ENCODE data around the gene TANGO2. TPM values are rescaled to one million over a fixed set of nuclear protein-coding genes. Genes with fewer than 3 reads are reported as not detected.

Gene TANGO2
- total and polyA plus RNA-seq, 9 of the 15 experiments (the other 6 are each of a cell fraction or from before 2014, with no cell fraction given), result 15.5 to 94.9 (median 70.1) TPM

- H3K79me2 ChIP-seq (ENCODE audit: control insufficient read depth, insufficient read depth, low read length), result no peaks in the 10 kb centered on the region
- peaks cover 35% of the 10 kb centered on the region; the same call in 2 of the 3 replicates for H3K36me3 ChIP-seq (ENCODE audit: control insufficient read depth, insufficient read depth, low read length)
- DNase-seq (ENCODE audit: extremely low read depth in 1 of 4, low spot score in 3 of 4) (no peak), FAIRE-seq (no peak), ATAC-seq (no peak)
- in situ Hi-C loops (cut with MboI) (no loop called here), intact Hi-C loops (cut with micrococcal nuclease) (loop anchor here (10.0 kb wide), 2 partner anchors 257 to 317 kb away; no protein-coding TSS in a partner anchor)
- no peak overlapping the region for H2AFZ ChIP-seq (ENCODE audit: low read depth, low read length)
- H3K9me3 ChIP-seq (replicated peaks; ENCODE audit: control insufficient read depth, insufficient read depth, low read depth, low read length), result no peaks in the 10 kb centered on the region
- no peak overlapping the region for H3K4me3 ChIP-seq
- no peaks in the 10 kb centered on the region for H3K27me3 ChIP-seq (ENCODE audit: control insufficient read depth in 2 of 2, insufficient read depth in 2 of 2, low read length in 2 of 2)
- BruUV-seq (replicated peaks), result no TSS peak
- CTCF ChIA-PET (ENCODE audit: low intra/inter-chr PET ratio), result no interaction called here
- WGBS (ENCODE audit: insufficient coverage, low coverage, missing lambda C conversion rate), result 77% methylated on average over 32 of the region's 32 CpGs
- POLR2A ChIA-PET, result interaction anchor here (0.6 to 2.3 kb wide), 10 partner anchors 9 to 625 kb away, joined by 3 to 7 read pairs (median 4); no protein-coding TSS in a partner anchor
- H3K27ac ChIP-seq (ENCODE audit: extremely low read depth, low read depth, low read length), result no peak overlapping the region
- H3K4me2 ChIP-seq (ENCODE audit: insufficient read depth, low read length), result no peak overlapping the region
- H3K9ac ChIP-seq (ENCODE audit: insufficient read depth in 1 of 2, low read depth in 2 of 2, low read length in 2 of 2), result peak overlapping the region in 1 of 2 experiments; percentile 31; a peak in 2 of 4 replicates
- peaks cover 27% of the 10 kb centered on the region for H3K9me1 ChIP-seq (ENCODE audit: control insufficient read depth, insufficient read depth, low read length)
- H3K4me1 ChIP-seq (replicated peaks in 1 of 2; ENCODE audit: control insufficient read depth in 2 of 2, insufficient read depth in 2 of 2, low read length in 2 of 2), result peaks cover 18 to 83% of the 10 kb centered on the region in 2 experiments
- H4K20me1 ChIP-seq (replicated peaks; ENCODE audit: control insufficient read depth, insufficient read depth, low read length), result peaks cover 31% of the 10 kb centered on the region
- TF ChIP-seq MXD1 (CRISPR knock-in tag; IDR thresholded peaks at IDR 0.05; ENCODE audit: borderline replicate concordance, poor library complexity, severe bottlenecking) (no peak), FOXM1 (IDR thresholded peaks at IDR 0.05; ENCODE audit: low read depth) (no peak), FOXM1 (CRISPR knock-in tag; IDR thresholded peaks at IDR 0.05; ENCODE audit: low read depth) (no peak), ADNP (tag; IDR thresholded peaks at IDR 0.05) (no peak), POLR2G (IDR thresholded peaks at IDR 0.05; ENCODE audit: low read depth, low read length) (peak; percentile 64), ATF3 (IDR thresholded peaks at IDR 0.05) (no peak), ATF3 (CRISPR knock-in tag; conservative IDR thresholded peaks at IDR 0.05) (0 out of 2 replicates have a peak, but pooled peaks have one; percentile 53), ZBTB12 (CRISPR knock-in tag; IDR thresholded peaks at IDR 0.05) (no peak), RBFOX2 (IDR thresholded peaks at IDR 0.05; ENCODE audit: low read depth, low read length) (peak; percentile 29; the same call in 1 of the 2 replicates), GTF2B (IDR thresholded peaks at IDR 0.05; ENCODE audit: extremely low read depth, insufficient read length) (no peak), MYNN (IDR thresholded peaks at IDR 0.05) (peak; percentile 12; the same call in 1 of the 2 replicates), MYNN (CRISPR knock-in tag; IDR thresholded peaks at IDR 0.05) (no peak), C11orf30 (IDR thresholded peaks at IDR 0.05; ENCODE audit: low read depth) (no peak), TFE3 (CRISPR knock-in tag; IDR thresholded peaks at IDR 0.05) (0 out of 2 replicates have a peak, but pooled peaks have one; percentile 1), RFX7 (CRISPR knock-in tag; IDR thresholded peaks at IDR 0.05) (no peak), MAFF (IDR thresholded peaks at IDR 0.05; ENCODE audit: low read length) (no peak)
Measured at GRCh38 chr22:19977296-19978243, 43.3 kb upstream of the TANGO2 start.

All from K562 (cell line).